ENCODE results near the gene AIDA.

Gene AIDA

DNA sequence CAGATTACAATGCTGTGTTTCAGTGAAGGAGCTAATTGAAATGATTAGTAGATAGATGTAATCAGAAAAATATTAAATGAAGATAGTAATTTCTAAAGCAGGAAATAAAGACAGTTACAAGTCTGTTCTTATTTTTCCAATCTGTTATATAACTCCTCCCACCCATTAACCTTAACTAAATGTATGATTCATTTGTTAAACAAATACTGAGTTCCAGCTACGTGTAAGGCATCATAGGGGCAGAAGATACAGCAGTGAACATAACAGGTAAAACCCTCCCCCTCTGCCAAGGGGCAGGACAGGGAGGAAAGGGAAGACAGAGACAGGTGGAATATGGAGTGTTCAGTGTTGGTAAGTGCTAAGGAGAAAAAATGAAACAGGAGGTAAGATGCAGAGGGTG lies 24.7 kb upstream of the AIDA start, which contains the start of gene FAM177B:
Gene FAM177B (plus strand): TSS at position 231 of the 400 bp plus-strand sequence. CDS start 9,344 bp downstream, outside the sequence.
- Histone ChIP-seq H3K4me3 (replicated peaks; ENCODE audit: insufficient read depth, low read length) (no peak within 1 kb of the TSS), H3K27ac (replicated peaks) (no peak within 1 kb of the TSS), H3K27me3 (ENCODE audit: insufficient read depth, poor library complexity, severe bottlenecking) (no peaks in the 10 kb centered on the region)
- no peak for TF ChIP-seq SPI1 (IDR thresholded peaks at IDR 0.05; ENCODE audit: borderline replicate concordance, low read depth)
- TF ChIP-seq, protein P1, sequence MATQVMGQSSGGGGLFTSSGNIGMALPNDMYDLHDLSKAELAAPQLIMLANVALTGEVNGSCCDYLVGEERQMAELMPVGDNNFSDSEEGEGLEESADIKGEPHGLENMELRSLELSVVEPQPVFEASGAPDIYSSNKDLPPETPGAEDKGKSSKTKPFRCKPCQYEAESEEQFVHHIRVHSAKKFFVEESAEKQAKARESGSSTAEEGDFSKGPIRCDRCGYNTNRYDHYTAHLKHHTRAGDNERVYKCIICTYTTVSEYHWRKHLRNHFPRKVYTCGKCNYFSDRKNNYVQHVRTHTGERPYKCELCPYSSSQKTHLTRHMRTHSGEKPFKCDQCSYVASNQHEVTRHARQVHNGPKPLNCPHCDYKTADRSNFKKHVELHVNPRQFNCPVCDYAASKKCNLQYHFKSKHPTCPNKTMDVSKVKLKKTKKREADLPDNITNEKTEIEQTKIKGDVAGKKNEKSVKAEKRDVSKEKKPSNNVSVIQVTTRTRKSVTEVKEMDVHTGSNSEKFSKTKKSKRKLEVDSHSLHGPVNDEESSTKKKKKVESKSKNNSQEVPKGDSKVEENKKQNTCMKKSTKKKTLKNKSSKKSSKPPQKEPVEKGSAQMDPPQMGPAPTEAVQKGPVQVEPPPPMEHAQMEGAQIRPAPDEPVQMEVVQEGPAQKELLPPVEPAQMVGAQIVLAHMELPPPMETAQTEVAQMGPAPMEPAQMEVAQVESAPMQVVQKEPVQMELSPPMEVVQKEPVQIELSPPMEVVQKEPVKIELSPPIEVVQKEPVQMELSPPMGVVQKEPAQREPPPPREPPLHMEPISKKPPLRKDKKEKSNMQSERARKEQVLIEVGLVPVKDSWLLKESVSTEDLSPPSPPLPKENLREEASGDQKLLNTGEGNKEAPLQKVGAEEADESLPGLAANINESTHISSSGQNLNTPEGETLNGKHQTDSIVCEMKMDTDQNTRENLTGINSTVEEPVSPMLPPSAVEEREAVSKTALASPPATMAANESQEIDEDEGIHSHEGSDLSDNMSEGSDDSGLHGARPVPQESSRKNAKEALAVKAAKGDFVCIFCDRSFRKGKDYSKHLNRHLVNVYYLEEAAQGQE (IDR thresholded peaks at IDR 0.05; ENCODE audit: insufficient replicate concordance, low read depth): no peak
- TF ChIP-seq, protein P2, sequence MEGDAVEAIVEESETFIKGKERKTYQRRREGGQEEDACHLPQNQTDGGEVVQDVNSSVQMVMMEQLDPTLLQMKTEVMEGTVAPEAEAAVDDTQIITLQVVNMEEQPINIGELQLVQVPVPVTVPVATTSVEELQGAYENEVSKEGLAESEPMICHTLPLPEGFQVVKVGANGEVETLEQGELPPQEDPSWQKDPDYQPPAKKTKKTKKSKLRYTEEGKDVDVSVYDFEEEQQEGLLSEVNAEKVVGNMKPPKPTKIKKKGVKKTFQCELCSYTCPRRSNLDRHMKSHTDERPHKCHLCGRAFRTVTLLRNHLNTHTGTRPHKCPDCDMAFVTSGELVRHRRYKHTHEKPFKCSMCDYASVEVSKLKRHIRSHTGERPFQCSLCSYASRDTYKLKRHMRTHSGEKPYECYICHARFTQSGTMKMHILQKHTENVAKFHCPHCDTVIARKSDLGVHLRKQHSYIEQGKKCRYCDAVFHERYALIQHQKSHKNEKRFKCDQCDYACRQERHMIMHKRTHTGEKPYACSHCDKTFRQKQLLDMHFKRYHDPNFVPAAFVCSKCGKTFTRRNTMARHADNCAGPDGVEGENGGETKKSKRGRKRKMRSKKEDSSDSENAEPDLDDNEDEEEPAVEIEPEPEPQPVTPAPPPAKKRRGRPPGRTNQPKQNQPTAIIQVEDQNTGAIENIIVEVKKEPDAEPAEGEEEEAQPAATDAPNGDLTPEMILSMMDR (IDR thresholded peaks at IDR 0.05; ENCODE audit: insufficient read depth, low read length): no peak
- no peak for TF ChIP-seq POLR2AphosphoS5 (IDR thresholded peaks at IDR 0.05; ENCODE audit: low read depth)
- TF ChIP-seq GABPA (IDR thresholded peaks at IDR 0.05; ENCODE audit: low read depth): no peak
- no peak for DNase-seq (ENCODE audit: low read depth in 1 of 2, low spot score in 1 of 2)

DNA sequence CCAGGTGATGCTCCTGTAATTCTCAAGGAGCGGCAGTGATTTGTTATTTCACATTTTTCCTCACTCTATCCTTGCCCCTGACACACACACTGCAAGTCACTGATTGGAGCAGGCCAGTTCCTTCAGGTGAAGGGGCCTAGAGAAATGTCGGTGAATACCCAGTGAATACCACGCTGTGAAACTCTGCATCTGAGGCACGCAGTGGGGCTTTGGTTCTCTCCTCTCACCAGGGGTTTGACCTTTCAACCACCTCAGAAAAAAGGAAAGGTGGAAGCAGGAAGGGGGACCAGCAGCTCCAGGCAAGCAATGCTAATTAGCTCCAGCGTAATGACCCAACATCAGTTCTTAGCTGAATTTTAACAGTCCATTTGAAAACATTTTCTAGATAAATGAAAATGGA lies 24.2 kb upstream of the AIDA start:
- TF ChIP-seq SPI1 (IDR thresholded peaks at IDR 0.05; ENCODE audit: borderline replicate concordance, low read depth): no peak
- TF ChIP-seq, protein P2 (IDR thresholded peaks at IDR 0.05; ENCODE audit: insufficient read depth, low read length): no peak
- TF ChIP-seq, protein P1 (IDR thresholded peaks at IDR 0.05; ENCODE audit: insufficient replicate concordance, low read depth): no peak
- TF ChIP-seq POLR2AphosphoS5 (IDR thresholded peaks at IDR 0.05; ENCODE audit: low read depth): no peak
- TF ChIP-seq GABPA (IDR thresholded peaks at IDR 0.05; ENCODE audit: low read depth): no peak
- Histone ChIP-seq H3K27ac (replicated peaks) (no peak overlapping the region), H3K27me3 (ENCODE audit: insufficient read depth, poor library complexity, severe bottlenecking) (no peaks in the 10 kb centered on the region), H3K4me3 (replicated peaks; ENCODE audit: insufficient read depth, low read length) (no peak overlapping the region)
- DNase-seq (ENCODE audit: low read depth in 1 of 2, low spot score in 1 of 2): no peak

DNA sequence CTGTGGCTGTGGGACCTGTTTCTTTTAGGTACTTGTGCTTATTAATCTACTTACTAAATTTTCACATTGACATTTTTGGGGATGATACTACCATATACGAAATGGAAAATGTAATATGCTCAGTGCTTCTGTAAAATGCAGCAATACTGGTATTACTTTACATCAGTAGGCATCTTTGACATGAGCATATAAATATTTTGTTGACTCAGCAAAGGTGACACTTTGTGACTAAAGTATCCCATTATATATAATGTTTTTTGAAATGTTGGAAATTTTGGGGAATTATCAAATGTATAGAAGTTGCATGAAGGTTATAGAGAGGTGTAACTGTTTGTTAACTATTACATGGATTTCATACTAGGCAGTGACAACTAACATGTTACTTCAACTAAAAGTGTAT lies 22.4 kb upstream of the AIDA start:
- H3K27ac ChIP-seq (replicated peaks): no peak overlapping the region
- DNase-seq (ENCODE audit: low read depth in 1 of 2, low spot score in 1 of 2): no peak
- H3K27me3 ChIP-seq (ENCODE audit: insufficient read depth, poor library complexity, severe bottlenecking): no peaks in the 10 kb centered on the region
- H3K4me3 ChIP-seq (replicated peaks; ENCODE audit: insufficient read depth, low read length): no peak overlapping the region
- TF ChIP-seq SPI1 (IDR thresholded peaks at IDR 0.05; ENCODE audit: borderline replicate concordance, low read depth) (no peak), POLR2AphosphoS5 (IDR thresholded peaks at IDR 0.05; ENCODE audit: low read depth) (no peak), GABPA (IDR thresholded peaks at IDR 0.05; ENCODE audit: low read depth) (no peak)
- TF ChIP-seq, protein P2 (IDR thresholded peaks at IDR 0.05; ENCODE audit: insufficient read depth, low read length): no peak
- TF ChIP-seq, protein P1 (IDR thresholded peaks at IDR 0.05; ENCODE audit: insufficient replicate concordance, low read depth): no peak

Measured in HL-60 (cell line).